Activated T-helper 17 cell treated with anti-CD3 and anti-CD28 coated beads, Interleukin-2, amount 50 U/mL, for 72 hours (primary cell): ENCODE results near the gene ARID3A. TPM values are rescaled to one million over a fixed set of nuclear protein-coding genes. Genes with fewer than 3 reads are reported as not detected.

ENCODE experiments used
- ATAC-seq: fragments of 150-1000 bp; cut with Tn5 transposase; replicated peaks from 2 replicates; pipeline ENCODE4 v1.10.0; 2021; ENCODE audit warnings: mild to moderate bottlenecking, moderate library complexity
- H3K27ac Mint-ChIP-seq: one replicate; pipeline ENCODE4 v1.8.0; 2022; ENCODE audit warnings: mixed read lengths
- H3K27me3 Mint-ChIP-seq: one replicate; pipeline ENCODE4 v1.8.0; 2022; ENCODE audit warnings: mixed read lengths
- H3K36me3 Mint-ChIP-seq: one replicate; pipeline ENCODE4 v1.8.0; 2022; ENCODE audit warnings: low read depth, mild to moderate bottlenecking, mixed read lengths
- H3K4me1 Mint-ChIP-seq: one replicate; pipeline ENCODE4 v1.8.0; 2022; ENCODE audit warnings: mixed read lengths
- H3K4me3 Mint-ChIP-seq: one replicate; pipeline ENCODE4 v1.8.0; 2022; ENCODE audit warnings: mild to moderate bottlenecking, mixed read lengths
- H3K9me3 Mint-ChIP-seq: one replicate; pipeline ENCODE4 v1.8.0; 2022; ENCODE audit warnings: mixed read lengths
- total RNA-seq, 2 donors: library from RNA; stranded (reverse); gene quantifications; one replicate each; pipeline ENCODE4 v1.2.3, GENCODE V29; 2022

Gene ARID3A
- total RNA-seq, 2 donors from 2014 or later = 50.3 to 79.3 TPM

- peaks cover 21% of the 10 kb centered on the region for H3K36me3 Mint-ChIP-seq
- H3K27me3 Mint-ChIP-seq = no peaks in the 10 kb centered on the region
- H3K27ac Mint-ChIP-seq = no peak overlapping the region
- no peak overlapping the region for H3K4me3 Mint-ChIP-seq
- ATAC-seq = no peak
- no peaks in the 10 kb centered on the region for H3K4me1 Mint-ChIP-seq
- no peaks in the 10 kb centered on the region for H3K9me3 Mint-ChIP-seq
Measured at GRCh38 chr19:993361-993830, 67.6 kb downstream of the ARID3A start.

GRCh38 chr19:993831-994393, 68.1 kb downstream of the ARID3A start:
- no peak overlapping the region for H3K27ac Mint-ChIP-seq
- no peaks in the 10 kb centered on the region for H3K4me1 Mint-ChIP-seq
- no peak overlapping the region for H3K4me3 Mint-ChIP-seq
- no peaks in the 10 kb centered on the region for H3K9me3 Mint-ChIP-seq
- H3K27me3 Mint-ChIP-seq = peaks cover 3% of the 10 kb centered on the region
- ATAC-seq = no peak
- H3K36me3 Mint-ChIP-seq = peaks cover 17% of the 10 kb centered on the region

- Mint-ChIP-seq H3K27ac (no peak overlapping the region), H3K36me3 (peaks cover 16% of the 10 kb centered on the region), H3K27me3 (peaks cover 9% of the 10 kb centered on the region), H3K4me3 (no peak overlapping the region), H3K9me3 (no peaks in the 10 kb centered on the region), H3K4me1 (no peaks in the 10 kb centered on the region)
- ATAC-seq = no peak
Measured at GRCh38 chr19:994516-994915, 68.7 kb downstream of the ARID3A start.

- Mint-ChIP-seq H3K27ac (no peak overlapping the region), H3K36me3 (peaks cover 16% of the 10 kb centered on the region), H3K9me3 (no peaks in the 10 kb centered on the region), H3K4me1 (no peaks in the 10 kb centered on the region), H3K4me3 (no peak overlapping the region), H3K27me3 (peaks cover 9% of the 10 kb centered on the region)
- no peak for ATAC-seq
Measured at GRCh38 chr19:995051-995827, 69.4 kb downstream of the ARID3A start.

- H3K36me3 Mint-ChIP-seq = peaks cover 16% of the 10 kb centered on the region
- peak overlapping the region; percentile 49 for H3K4me3 Mint-ChIP-seq
- no peaks in the 10 kb centered on the region for H3K9me3 Mint-ChIP-seq
- H3K27ac Mint-ChIP-seq = no peak overlapping the region
- peaks cover 11% of the 10 kb centered on the region for H3K27me3 Mint-ChIP-seq
- H3K4me1 Mint-ChIP-seq = no peaks in the 10 kb centered on the region
- ATAC-seq = peak; percentile 65
Measured at GRCh38 chr19:996051-996838, 70.4 kb downstream of the ARID3A start.

GRCh38 chr19:998064-998463, 72.2 kb downstream of the ARID3A start:
- H3K9me3 Mint-ChIP-seq = no peaks in the 10 kb centered on the region
- H3K27ac Mint-ChIP-seq = no peak overlapping the region
- ATAC-seq = no peak
- peaks cover 11% of the 10 kb centered on the region for H3K36me3 Mint-ChIP-seq
- H3K4me3 Mint-ChIP-seq = no peak overlapping the region
- peaks cover 17% of the 10 kb centered on the region for H3K27me3 Mint-ChIP-seq
- peaks cover 5% of the 10 kb centered on the region for H3K4me1 Mint-ChIP-seq

GRCh38 chr19:999379-999719, 73.5 kb downstream of the ARID3A start:
- no peak overlapping the region for H3K27ac Mint-ChIP-seq
- peak overlapping the region; percentile 19 for H3K4me3 Mint-ChIP-seq
- peaks cover 6% of the 10 kb centered on the region for H3K36me3 Mint-ChIP-seq
- ATAC-seq = no peak
- H3K9me3 Mint-ChIP-seq = no peaks in the 10 kb centered on the region
- peaks cover 17% of the 10 kb centered on the region for H3K27me3 Mint-ChIP-seq
- peaks cover 5% of the 10 kb centered on the region for H3K4me1 Mint-ChIP-seq

GRCh38 chr19:1000095-1000494, 74.3 kb downstream of the ARID3A start, which contains the start of gene GRIN3B:
Gene GRIN3B, plus strand, starts transcription at chr19:1000419. Its CDS starts 19 bp downstream, at chr19:1000438.
- peaks cover 5% of the 10 kb centered on the region for H3K4me1 Mint-ChIP-seq
- peak; percentile 67 for ATAC-seq
- H3K27me3 Mint-ChIP-seq = peaks cover 17% of the 10 kb centered on the region
- peaks cover 6% of the 10 kb centered on the region for H3K36me3 Mint-ChIP-seq
- H3K27ac Mint-ChIP-seq = no peak within 1 kb of the TSS
- H3K4me3 Mint-ChIP-seq = peak within 1 kb of the TSS; percentile 19
- no peaks in the 10 kb centered on the region for H3K9me3 Mint-ChIP-seq

GRCh38 chr19:1000591-1001537, 75.0 kb downstream of the ARID3A start:
- ATAC-seq = no peak
- Mint-ChIP-seq H3K4me3 (no peak overlapping the region), H3K27me3 (peaks cover 17% of the 10 kb centered on the region), H3K27ac (no peak overlapping the region), H3K36me3 (peaks cover 6% of the 10 kb centered on the region), H3K4me1 (peaks cover 5% of the 10 kb centered on the region), H3K9me3 (no peaks in the 10 kb centered on the region)

- Mint-ChIP-seq H3K36me3 (peaks cover 6% of the 10 kb centered on the region), H3K4me3 (no peak overlapping the region), H3K9me3 (no peaks in the 10 kb centered on the region), H3K4me1 (peaks cover 5% of the 10 kb centered on the region), H3K27ac (no peak overlapping the region), H3K27me3 (peaks cover 17% of the 10 kb centered on the region)
- peak; percentile 75 for ATAC-seq
Measured at GRCh38 chr19:1001538-1002166, 75.8 kb downstream of the ARID3A start.

GRCh38 chr19:1002600-1002999, 76.8 kb downstream of the ARID3A start:
- no peak overlapping the region for H3K27ac Mint-ChIP-seq
- no peak for ATAC-seq
- H3K27me3 Mint-ChIP-seq = peaks cover 17% of the 10 kb centered on the region
- no peaks in the 10 kb centered on the region for H3K9me3 Mint-ChIP-seq
- peaks cover 5% of the 10 kb centered on the region for H3K4me1 Mint-ChIP-seq
- no peak overlapping the region for H3K4me3 Mint-ChIP-seq
- peaks cover 6% of the 10 kb centered on the region for H3K36me3 Mint-ChIP-seq

GRCh38 chr19:1003283-1003682, 77.4 kb downstream of the ARID3A start:
- Mint-ChIP-seq H3K36me3 (peaks cover 6% of the 10 kb centered on the region), H3K27me3 (peaks cover 17% of the 10 kb centered on the region), H3K4me1 (peaks cover 5% of the 10 kb centered on the region), H3K4me3 (no peak overlapping the region), H3K9me3 (no peaks in the 10 kb centered on the region), H3K27ac (no peak overlapping the region)
- no peak for ATAC-seq

GRCh38 chr19:1004204-1004802, 78.5 kb downstream of the ARID3A start:
- Mint-ChIP-seq H3K9me3 (no peaks in the 10 kb centered on the region), H3K36me3 (peaks cover under 1% of the 10 kb centered on the region), H3K27me3 (peaks cover 10% of the 10 kb centered on the region), H3K27ac (no peak overlapping the region), H3K4me1 (peaks cover 5% of the 10 kb centered on the region), H3K4me3 (no peak overlapping the region)
- ATAC-seq = no peak
